Measurements from ENCODE around the gene PTPRN2. TPM values are rescaled to one million over a fixed set of nuclear protein-coding genes. Genes with fewer than 3 reads are reported as not detected.

PTPRN2 gene
- total and polyA plus RNA-seq, 2 of the 13 experiments (the other 11 are each of a cell fraction or from before 2014, with no cell fraction given) = 2.5 to 24.2 TPM

- TF ChIP-seq ARID5B (CRISPR knock-in tag; IDR thresholded peaks at IDR 0.05) (no peak), HNF1A (IDR thresholded peaks at IDR 0.05; ENCODE audit: low read depth) (peak; percentile 83), HNF1A (CRISPR knock-in tag; IDR thresholded peaks at IDR 0.05; ENCODE audit: borderline replicate concordance) (peak; percentile 41; the same call in 1 of the 2 replicates), ZBTB38 (CRISPR knock-in tag; IDR thresholded peaks at IDR 0.05) (peak; percentile 71), PAXIP1 (CRISPR knock-in tag; conservative IDR thresholded peaks at IDR 0.05) (peak; percentile 46), CEBPG (CRISPR knock-in tag; IDR thresholded peaks at IDR 0.05) (0 out of 2 replicates have a peak, but pooled peaks have one; percentile 17), FOXO4 (CRISPR knock-in tag; conservative IDR thresholded peaks at IDR 0.05) (no peak), ZBTB33 (CRISPR knock-in tag; IDR thresholded peaks at IDR 0.05) (peak; percentile 83), ZSCAN25 (CRISPR knock-in tag; IDR thresholded peaks at IDR 0.05) (peak; percentile 92)
Observed at GRCh38 chr7:158015403-158016179, 572.0 kb downstream of the PTPRN2 start (continued).
